ENCODE data around the gene TSR3. TPM values are rescaled to one million over a fixed set of nuclear protein-coding genes. Genes with fewer than 3 reads are reported as not detected.

Gene TSR3
- total RNA-seq, 1 donor from 2014 or later: 60.6 TPM

DNA sequence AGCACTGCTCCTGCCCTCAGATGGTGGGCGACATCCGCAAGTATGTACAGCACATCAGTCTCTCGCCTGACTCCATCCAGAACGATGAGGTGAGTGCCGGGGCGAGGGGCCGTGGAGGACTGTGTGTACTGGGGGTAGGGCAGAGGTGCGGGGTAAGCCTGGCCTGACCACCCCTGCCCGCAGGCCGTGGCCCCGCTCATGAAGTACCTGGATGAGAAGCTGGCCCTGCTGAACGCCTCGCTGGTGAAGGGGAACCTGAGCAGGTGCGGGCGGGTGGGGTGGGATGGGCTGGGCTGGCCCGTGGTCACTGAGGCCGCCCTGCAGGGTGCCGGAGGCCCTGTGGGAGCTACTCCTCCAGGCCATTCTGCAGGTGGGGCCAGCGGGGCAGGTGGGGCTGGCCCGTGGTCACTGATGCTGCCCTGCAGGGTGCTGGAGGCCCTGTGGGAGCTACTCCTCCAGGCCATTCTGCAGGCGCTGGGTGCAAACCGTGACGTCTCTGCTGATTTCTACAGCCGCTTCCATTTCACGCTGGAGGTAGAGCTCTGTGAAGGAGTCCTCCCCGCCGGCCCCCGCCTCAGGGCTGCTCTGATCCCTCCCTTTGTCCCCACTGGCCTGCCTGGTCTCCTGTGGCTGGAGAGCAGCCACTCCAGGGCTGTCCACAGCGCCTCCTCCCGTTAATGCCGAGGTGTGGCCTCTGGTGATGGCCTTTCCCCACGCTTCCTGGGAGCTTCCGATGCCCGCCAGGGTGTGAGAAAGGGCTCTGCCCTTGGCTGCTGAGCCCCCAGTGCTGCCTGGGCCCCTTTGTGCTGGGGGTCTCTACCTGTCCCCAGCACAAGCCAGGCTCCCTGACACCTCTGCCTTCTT lies 5.0 kb downstream of the TSR3 start:
- H3K4me3 ChIP-seq: no peak overlapping the region
- no peaks in the 10 kb centered on the region for H3K9me3 ChIP-seq
- peaks cover 35% of the 10 kb centered on the region for H3K4me1 ChIP-seq
- intact Hi-C loops (cut with DNase I): no loop called here
- H3K27me3 ChIP-seq: no peaks in the 10 kb centered on the region
- H3K27ac ChIP-seq: no peak overlapping the region
- no peak for TF ChIP-seq POLR2A (IDR thresholded peaks at IDR 0.05)
- TF ChIP-seq, protein P1, sequence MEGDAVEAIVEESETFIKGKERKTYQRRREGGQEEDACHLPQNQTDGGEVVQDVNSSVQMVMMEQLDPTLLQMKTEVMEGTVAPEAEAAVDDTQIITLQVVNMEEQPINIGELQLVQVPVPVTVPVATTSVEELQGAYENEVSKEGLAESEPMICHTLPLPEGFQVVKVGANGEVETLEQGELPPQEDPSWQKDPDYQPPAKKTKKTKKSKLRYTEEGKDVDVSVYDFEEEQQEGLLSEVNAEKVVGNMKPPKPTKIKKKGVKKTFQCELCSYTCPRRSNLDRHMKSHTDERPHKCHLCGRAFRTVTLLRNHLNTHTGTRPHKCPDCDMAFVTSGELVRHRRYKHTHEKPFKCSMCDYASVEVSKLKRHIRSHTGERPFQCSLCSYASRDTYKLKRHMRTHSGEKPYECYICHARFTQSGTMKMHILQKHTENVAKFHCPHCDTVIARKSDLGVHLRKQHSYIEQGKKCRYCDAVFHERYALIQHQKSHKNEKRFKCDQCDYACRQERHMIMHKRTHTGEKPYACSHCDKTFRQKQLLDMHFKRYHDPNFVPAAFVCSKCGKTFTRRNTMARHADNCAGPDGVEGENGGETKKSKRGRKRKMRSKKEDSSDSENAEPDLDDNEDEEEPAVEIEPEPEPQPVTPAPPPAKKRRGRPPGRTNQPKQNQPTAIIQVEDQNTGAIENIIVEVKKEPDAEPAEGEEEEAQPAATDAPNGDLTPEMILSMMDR (IDR thresholded peaks at IDR 0.05): no peak
- TF ChIP-seq POLR2AphosphoS5 (IDR thresholded peaks at IDR 0.05; ENCODE audit: insufficient read depth in 1 of 2, low read depth in 1 of 2): no peak
- H3K36me3 ChIP-seq: peaks cover 0 to 20% of the 10 kb centered on the region in 2 donors
- no peak for DNase-seq (ENCODE audit: extremely low spot score in 2 of 2)

DNA sequence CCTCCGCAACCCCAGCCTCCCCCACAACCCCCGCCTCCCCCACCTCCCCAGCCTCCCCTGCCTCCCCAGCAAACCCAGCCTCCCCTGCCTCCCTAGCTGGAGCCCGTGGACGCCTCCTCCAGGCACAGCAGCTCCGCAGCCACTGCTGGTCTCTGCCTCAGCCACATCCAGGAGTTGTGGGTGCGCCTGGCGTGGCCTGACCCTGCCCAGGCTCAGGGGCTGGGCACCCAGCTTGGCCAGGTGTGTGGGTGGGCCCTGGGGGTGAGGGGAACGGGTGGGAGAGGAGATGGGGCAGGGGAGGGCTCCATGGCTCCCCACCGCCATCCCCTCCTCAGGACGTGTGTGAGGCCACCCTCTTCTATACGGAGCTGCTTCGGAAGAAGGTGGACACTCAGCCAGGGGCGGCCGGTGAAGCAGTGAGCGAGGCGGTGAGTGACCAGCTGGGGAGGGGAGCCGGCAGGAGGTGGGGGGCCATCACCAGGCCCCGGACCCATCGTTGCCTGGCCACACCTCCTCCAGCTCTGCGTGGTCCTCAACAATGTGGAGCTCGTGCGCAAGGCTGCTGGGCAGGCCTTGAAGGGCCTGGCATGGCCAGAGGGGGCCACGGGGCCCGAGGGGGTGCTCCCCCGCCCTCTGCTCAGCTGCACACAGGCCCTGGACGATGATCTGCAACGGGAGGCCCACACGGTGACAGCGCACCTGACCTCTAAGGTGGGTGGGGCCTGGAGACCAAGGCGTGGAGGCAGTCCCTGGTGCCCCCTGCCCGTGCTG lies 5.8 kb downstream of the TSR3 start:
- intact Hi-C loops (cut with DNase I): no loop called here
- DNase-seq (ENCODE audit: extremely low spot score in 2 of 2): no peak

DNA sequence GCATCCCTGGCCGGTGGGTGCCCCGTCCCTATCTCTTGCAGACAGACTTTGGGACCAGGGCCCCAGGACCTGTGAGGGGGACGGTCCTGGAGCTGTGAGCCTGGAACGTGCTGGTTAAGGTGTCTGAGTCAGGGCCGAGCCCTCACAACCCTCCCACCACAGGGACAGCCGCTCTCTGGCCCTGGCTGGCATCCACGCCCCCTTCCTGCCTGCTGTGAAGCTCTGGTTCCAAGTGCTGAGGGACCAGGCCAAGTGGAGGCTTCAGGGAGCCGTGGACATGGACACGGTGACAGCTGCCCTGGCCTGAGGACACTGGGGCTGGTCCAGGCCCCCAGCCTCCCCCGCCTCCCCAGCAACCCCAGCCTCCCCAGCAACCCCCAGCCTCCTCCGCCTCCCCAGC lies 6.6 kb downstream of the TSR3 start:
- Histone ChIP-seq H3K27me3 (no peaks in the 10 kb centered on the region), H3K9me3 (no peaks in the 10 kb centered on the region), H3K27ac (no peak overlapping the region), H3K36me3 (peaks cover 0 to 19% of the 10 kb centered on the region in 2 donors), H3K4me1 (peaks cover 22% of the 10 kb centered on the region), H3K4me3 (no peak overlapping the region)
- intact Hi-C loops (cut with DNase I): no loop called here
- no peak for DNase-seq (ENCODE audit: extremely low spot score in 2 of 2)
- TF ChIP-seq POLR2AphosphoS5 (IDR thresholded peaks at IDR 0.05; ENCODE audit: insufficient read depth in 1 of 2, low read depth in 1 of 2): no peak
- TF ChIP-seq, protein P1 (IDR thresholded peaks at IDR 0.05): no peak
- no peak for TF ChIP-seq POLR2A (IDR thresholded peaks at IDR 0.05)

More for the DNA sequence above, 5.8 kb downstream of the TSR3 start:
- TF ChIP-seq POLR2A (IDR thresholded peaks at IDR 0.05): no peak
- no peak for TF ChIP-seq POLR2AphosphoS5 (IDR thresholded peaks at IDR 0.05; ENCODE audit: insufficient read depth in 1 of 2, low read depth in 1 of 2)
- TF ChIP-seq, protein P1 (IDR thresholded peaks at IDR 0.05): no peak
- H3K27ac ChIP-seq: no peak overlapping the region
- peaks cover 0 to 20% of the 10 kb centered on the region in 2 donors for H3K36me3 ChIP-seq
- no peak overlapping the region for H3K4me3 ChIP-seq
- H3K9me3 ChIP-seq: no peaks in the 10 kb centered on the region
- peaks cover 29% of the 10 kb centered on the region for H3K4me1 ChIP-seq
- H3K27me3 ChIP-seq: no peaks in the 10 kb centered on the region

DNA sequence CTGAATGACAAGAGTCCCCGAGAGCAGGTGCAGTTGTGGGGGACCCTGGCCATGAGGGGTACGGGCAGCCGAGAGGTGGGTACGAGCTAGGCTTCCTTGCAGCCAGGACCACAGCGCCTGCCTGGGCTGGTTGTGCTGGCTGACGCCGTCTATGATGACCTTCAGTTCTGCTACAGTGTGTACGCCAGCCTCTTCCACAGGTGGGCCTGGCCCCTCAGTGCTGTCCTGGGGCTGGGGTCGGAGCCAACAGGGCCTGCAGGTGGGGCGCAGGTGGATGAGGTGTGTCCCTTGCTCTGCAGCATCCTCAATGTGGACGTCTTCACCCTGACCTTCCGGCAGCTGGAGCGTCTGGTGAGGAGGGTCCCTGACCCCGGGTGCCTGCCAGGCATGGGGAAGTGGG lies 7.2 kb downstream of the TSR3 start:
- intact Hi-C loops (cut with DNase I): no loop called here
- H3K27ac ChIP-seq: no peak overlapping the region
- H3K4me3 ChIP-seq: no peak overlapping the region
- H3K36me3 ChIP-seq: peaks cover 0 to 13% of the 10 kb centered on the region in 2 donors
- no peaks in the 10 kb centered on the region for H3K27me3 ChIP-seq
- no peaks in the 10 kb centered on the region for H3K9me3 ChIP-seq
- no peak for DNase-seq (ENCODE audit: extremely low spot score in 2 of 2)
- peaks cover 17% of the 10 kb centered on the region for H3K4me1 ChIP-seq
- TF ChIP-seq, protein P1 (IDR thresholded peaks at IDR 0.05): no peak
- TF ChIP-seq POLR2AphosphoS5 (IDR thresholded peaks at IDR 0.05; ENCODE audit: insufficient read depth in 1 of 2, low read depth in 1 of 2) (no peak), POLR2A (IDR thresholded peaks at IDR 0.05) (no peak)
